ENCODE data around the gene CCDC60. TPM values are rescaled to one million over a fixed set of nuclear protein-coding genes. Genes with fewer than 3 reads are reported as not detected.

CCDC60 gene
- total RNA-seq, 1 donor from 2014 or later = not detected

GRCh38 chr12:119505001-119505400, 170.5 kb downstream of the CCDC60 start:
- H3K4me3 ChIP-seq (ENCODE audit: low read depth, low read length) = no peak overlapping the region
- no peaks in the 10 kb centered on the region for H3K27me3 ChIP-seq (ENCODE audit: control insufficient read depth, insufficient read depth, low read length)
- no peak for TF ChIP-seq CTCF (IDR thresholded peaks at IDR 0.05; ENCODE audit: insufficient read depth, low read length, poor library complexity, severe bottlenecking)
- no peak for DNase-seq (ENCODE audit: low read depth)
- H3K36me3 ChIP-seq (ENCODE audit: control insufficient read depth, insufficient read depth, low read length) = no peaks in the 10 kb centered on the region

GRCh38 chr12:119512772-119513497, 178.4 kb downstream of the CCDC60 start:
- H3K4me3 ChIP-seq (ENCODE audit: low read depth, low read length) = no peak overlapping the region
- no peaks in the 10 kb centered on the region for H3K27me3 ChIP-seq (ENCODE audit: control insufficient read depth, insufficient read depth, low read length)
- no peaks in the 10 kb centered on the region for H3K36me3 ChIP-seq (ENCODE audit: control insufficient read depth, insufficient read depth, low read length)
- TF ChIP-seq CTCF (IDR thresholded peaks at IDR 0.05; ENCODE audit: insufficient read depth, low read length, poor library complexity, severe bottlenecking) = no peak
- DNase-seq (ENCODE audit: low read depth) = no peak

GRCh38 chr12:119528241-119528640, 193.7 kb downstream of the CCDC60 start:
- TF ChIP-seq CTCF (IDR thresholded peaks at IDR 0.05; ENCODE audit: insufficient read depth, low read length, poor library complexity, severe bottlenecking) = no peak
- Histone ChIP-seq H3K27me3 (ENCODE audit: control insufficient read depth, insufficient read depth, low read length) (no peaks in the 10 kb centered on the region), H3K4me3 (ENCODE audit: low read depth, low read length) (no peak overlapping the region), H3K36me3 (ENCODE audit: control insufficient read depth, insufficient read depth, low read length) (no peaks in the 10 kb centered on the region)
- no peak for DNase-seq (ENCODE audit: low read depth)

- no peaks in the 10 kb centered on the region for H3K36me3 ChIP-seq (ENCODE audit: control insufficient read depth, insufficient read depth, low read length)
- no peak for TF ChIP-seq CTCF (IDR thresholded peaks at IDR 0.05; ENCODE audit: insufficient read depth, low read length, poor library complexity, severe bottlenecking)
- DNase-seq (ENCODE audit: low read depth) = no peak
- H3K4me3 ChIP-seq (ENCODE audit: low read depth, low read length) = no peak overlapping the region
- no peaks in the 10 kb centered on the region for H3K27me3 ChIP-seq (ENCODE audit: control insufficient read depth, insufficient read depth, low read length)
Measured at GRCh38 chr12:119540476-119540875, 205.9 kb downstream of the CCDC60 start.

GRCh38 chr12:119544765-119545625, 210.5 kb downstream of the CCDC60 start:
- TF ChIP-seq CTCF (IDR thresholded peaks at IDR 0.05; ENCODE audit: insufficient read depth, low read length, poor library complexity, severe bottlenecking) = peak; percentile 77
- Histone ChIP-seq H3K36me3 (ENCODE audit: control insufficient read depth, insufficient read depth, low read length) (no peaks in the 10 kb centered on the region), H3K4me3 (ENCODE audit: low read depth, low read length) (no peak overlapping the region), H3K27me3 (ENCODE audit: control insufficient read depth, insufficient read depth, low read length) (no peaks in the 10 kb centered on the region)
- DNase-seq (ENCODE audit: low read depth) = peak; percentile 9
